Panc1 (cell line): Measurements from ENCODE around the gene RNF212. TPM values are rescaled to one million over a fixed set of nuclear protein-coding genes. Genes with fewer than 3 reads are reported as not detected.

Source experiments
- ATAC-seq: fragments of 200-7000 bp; cut with Tn5 transposase; 2 replicates; pipeline ENCODE4 v1.9.1; 2020; ENCODE audit warnings: mild to moderate bottlenecking, moderate library complexity
- BruUV-seq: library from RNA; stranded (reverse); fragments of 400-500 nt; replicated peaks from 2 replicates; lab custom pipeline; 2021; lab: Mats Ljungman, UMichigan
- CTCF ChIA-PET: fragments of 300-600 bp; sonication (Branson Sonifier 250); formaldehyde crosslinking; loops from one replicate; lab custom pipeline; 2022; ENCODE audit warnings: antibody characterized with exemption; lab: Charles Lee
- POLR2A ChIA-PET: fragments of 300-600 bp; sonication (Branson Sonifier 250); formaldehyde crosslinking; loops from one replicate; lab custom pipeline; 2022; ENCODE audit warnings: antibody characterized with exemption; lab: Charles Lee
- DNase-seq: peaks from one replicate; pipeline ENCODE4 v3.0.0-alpha.2; 2010; ENCODE audit warnings: low read depth, low spot score
- H3K27ac ChIP-seq: 2 replicates; pipeline ENCODE4 v1.5.1; 2011; ENCODE audit warnings: mild to moderate bottlenecking, low read length, inconsistent platforms
- H3K27me3 ChIP-seq: fragments of 200-500 bp; sonication (Bioruptor generic); 2 replicates; pipeline ENCODE4 v1.6.0; 2014; ENCODE audit warnings: low read length, inconsistent platforms; ENCODE audit not compliant: control insufficient read depth, insufficient read depth
- H3K36me3 ChIP-seq: fragments of 200-500 bp; sonication (Bioruptor generic); 2 replicates; pipeline ENCODE4 v1.5.1; 2014; ENCODE audit warnings: inconsistent platforms, mild to moderate bottlenecking, low read length, moderate library complexity; ENCODE audit not compliant: control insufficient read depth, insufficient read depth
- H3K4me1 ChIP-seq: 2 replicates; pipeline ENCODE4 v1.5.1; 2011; ENCODE audit warnings: inconsistent platforms, mild to moderate bottlenecking, low read length, moderate library complexity; ENCODE audit not compliant: control insufficient read depth, insufficient read depth
- H3K4me3 ChIP-seq, 2 experiments: 2 replicates each; pipeline ENCODE4 v1.5.1; 2011 to 2012; ENCODE audit warnings: low read depth in 2 of 2, low read length in 2 of 2, mild to moderate bottlenecking in 2 of 2, inconsistent platforms in 1 of 2, moderate library complexity in 1 of 2
- H3K9me3 ChIP-seq: fragments of 200-500 bp; sonication (Bioruptor generic); 2 replicates; pipeline ENCODE4 v1.5.1; 2014; ENCODE audit warnings: low read depth, mild to moderate bottlenecking, inconsistent platforms, low read length, moderate library complexity; ENCODE audit not compliant: control insufficient read depth, insufficient read depth
- CTCF ChIP-seq: fragments of 450-650 bp; IDR thresholded peaks from 2 replicates; pipeline ENCODE4 v1.5.1; 2017; ENCODE audit warnings: mild to moderate bottlenecking
- POLR2AphosphoS5 ChIP-seq: IDR thresholded peaks from 2 replicates; pipeline ENCODE4 v1.6.1; 2012; ENCODE audit warnings: mild to moderate bottlenecking, low read depth, low read length, moderate library complexity
- REST ChIP-seq, 2 experiments: IDR thresholded peaks; 2 replicates each; pipeline ENCODE4 v1.6.1; 2011 to 2012; ENCODE audit warnings: low read depth in 2 of 2, control low read depth in 1 of 2, low read length in 1 of 2, mild to moderate bottlenecking in 1 of 2, moderate library complexity in 1 of 2; ENCODE audit not compliant: insufficient read depth in 1 of 2
- SIN3A ChIP-seq: IDR thresholded peaks from 2 replicates; pipeline ENCODE4 v1.6.1; 2012; ENCODE audit warnings: low read depth, mild to moderate bottlenecking, low read length, moderate library complexity, borderline replicate concordance; ENCODE audit not compliant: insufficient read depth
- TCF7L2 ChIP-seq: IDR thresholded peaks from 2 replicates; pipeline ENCODE4 v1.6.1; 2011; ENCODE audit warnings: mild to moderate bottlenecking, low read depth, low read length, inconsistent platforms
- in situ Hi-C: cut with HindIII; loops from 2 replicates; pipeline ENCODE4 v1.10.0; 2016; ENCODE audit warnings: low sequenced_read_pairs, low pct_unique_long_range_greater_than_20kb
- intact Hi-C: fragments of 100-400 bp; cut with micrococcal nuclease; formaldehyde crosslinking; loops from one replicate; pipeline ENCODE4 v1.10.0; 2022; ENCODE audit not compliant: unreplicated experiment
- total RNA-seq: library from RNA; stranded (reverse); gene quantifications from one replicate; pipeline ENCODE4 v1.2.1, GENCODE V29; 2021; ENCODE audit not compliant: unreplicated experiment

The RNF212 gene
- total RNA-seq, 1 experiment from 2014 or later: not detected

GRCh38 chr4:1024882-1025545, 88.3 kb downstream of the RNF212 start:
- no peak overlapping the region for H3K27ac ChIP-seq
- ChIA-PET POLR2A (no interaction called here), CTCF (no interaction called here)
- no peaks in the 10 kb centered on the region for H3K27me3 ChIP-seq
- BruUV-seq: TSS peak; percentile 87
- no peak for DNase-seq
- H3K9me3 ChIP-seq: no peaks in the 10 kb centered on the region
- H3K4me3 ChIP-seq: no peak overlapping the region
- in situ Hi-C loops (no loop called here), intact Hi-C loops (no loop called here)
- no peaks in the 10 kb centered on the region for H3K36me3 ChIP-seq
- TF ChIP-seq CTCF: no peak
- TF ChIP-seq TCF7L2: no peak
- no peak for TF ChIP-seq POLR2AphosphoS5
- TF ChIP-seq SIN3A: no peak
- no peak for TF ChIP-seq REST (IDR thresholded peaks at IDR 0.05; ENCODE audit: insufficient read depth in 1 of 2, low read depth in 2 of 2, low read length in 1 of 2)
- peaks cover 6% of the 10 kb centered on the region for H3K4me1 ChIP-seq
- no peak for ATAC-seq

- in situ Hi-C loops (no loop called here), intact Hi-C loops (no loop called here)
- no TSS peak for BruUV-seq
- TF ChIP-seq CTCF: no peak
- TF ChIP-seq SIN3A: no peak
- TF ChIP-seq POLR2AphosphoS5: no peak
- no peak for TF ChIP-seq REST (IDR thresholded peaks at IDR 0.05; ENCODE audit: insufficient read depth in 1 of 2, low read depth in 2 of 2, low read length in 1 of 2)
- TF ChIP-seq TCF7L2: no peak
- Histone ChIP-seq H3K9me3 (no peaks in the 10 kb centered on the region), H3K4me3 (no peak overlapping the region), H3K27me3 (no peaks in the 10 kb centered on the region), H3K36me3 (no peaks in the 10 kb centered on the region), H3K27ac (no peak overlapping the region), H3K4me1 (peaks cover 5% of the 10 kb centered on the region; the same call in 1 of the 2 replicates)
- ChIA-PET CTCF (no interaction called here), POLR2A (no interaction called here)
- ATAC-seq: no peak
- no peak for DNase-seq
Observed at GRCh38 chr4:1023895-1024740, 89.2 kb downstream of the RNF212 start.
